Stimulated activated naive B cell treated with anti-CD40 and anti-IgM and Interleukin-4, amounts not matched to agents 10 μg/mL and 1 μg/mL and 100 μg/mL, for 72 hours (primary cell): Measurements from ENCODE around the gene CORT.
"Not testable (repeated sequence)": the region's sequence is repeated elsewhere in the genome, so short reads cannot be mapped to it uniquely, and the experiment has no call there.

Experiments
- ATAC-seq, 2 donors: fragments of 150-1000 bp; cut with Tn5 transposase; replicated peaks; 2 replicates each; pipeline ENCODE4 v1.10.0; 2021; ENCODE audit warnings: moderate library complexity in 1 of 2
- DNase-seq: peaks from one replicate; pipeline ENCODE4 v3.0.0; 2021
- H3K27ac Mint-ChIP-seq: one replicate; pipeline ENCODE4 v1.8.0; 2022; ENCODE audit warnings: mild to moderate bottlenecking, mixed read lengths
- H3K27me3 Mint-ChIP-seq, 2 donors: one replicate each; pipeline ENCODE4 v1.8.0; 2022; ENCODE audit warnings: mixed read lengths in 2 of 2
- H3K36me3 Mint-ChIP-seq, 2 donors: one replicate each; pipeline ENCODE4 v1.8.0; 2022; ENCODE audit warnings: mixed read lengths in 2 of 2, mild to moderate bottlenecking in 1 of 2
- H3K4me1 Mint-ChIP-seq, 2 donors: one replicate each; pipeline ENCODE4 v1.8.0; 2022; ENCODE audit warnings: mixed read lengths in 2 of 2, mild to moderate bottlenecking in 1 of 2
- H3K4me3 Mint-ChIP-seq, 2 donors: one replicate each; pipeline ENCODE4 v1.8.0; 2022; ENCODE audit warnings: mild to moderate bottlenecking in 2 of 2, mixed read lengths in 2 of 2, moderate library complexity in 1 of 2
- H3K9me3 Mint-ChIP-seq, 2 donors: one replicate each; pipeline ENCODE4 v1.8.0; 2022; ENCODE audit warnings: mixed read lengths in 2 of 2, mild to moderate bottlenecking in 1 of 2

CORT gene

GRCh38 chr1:10449751-10450150 is at the start of gene CORT:
Gene CORT, plus strand, starts transcription at chr1:10450031. Its CDS starts 193 bp downstream, at chr1:10450224.
- no peak for ATAC-seq
- H3K9me3 Mint-ChIP-seq, result no peaks in the 10 kb centered on the region
- H3K27me3 Mint-ChIP-seq, result no peaks in the 10 kb centered on the region
- H3K36me3 Mint-ChIP-seq, result peaks cover 5 to 6% of the 10 kb centered on the region in 2 donors
- no peak within 1 kb of the TSS for H3K4me3 Mint-ChIP-seq
- H3K4me1 Mint-ChIP-seq, result no peaks in the 10 kb centered on the region
- DNase-seq, result no peak
- no peak within 1 kb of the TSS for H3K27ac Mint-ChIP-seq

DNA sequence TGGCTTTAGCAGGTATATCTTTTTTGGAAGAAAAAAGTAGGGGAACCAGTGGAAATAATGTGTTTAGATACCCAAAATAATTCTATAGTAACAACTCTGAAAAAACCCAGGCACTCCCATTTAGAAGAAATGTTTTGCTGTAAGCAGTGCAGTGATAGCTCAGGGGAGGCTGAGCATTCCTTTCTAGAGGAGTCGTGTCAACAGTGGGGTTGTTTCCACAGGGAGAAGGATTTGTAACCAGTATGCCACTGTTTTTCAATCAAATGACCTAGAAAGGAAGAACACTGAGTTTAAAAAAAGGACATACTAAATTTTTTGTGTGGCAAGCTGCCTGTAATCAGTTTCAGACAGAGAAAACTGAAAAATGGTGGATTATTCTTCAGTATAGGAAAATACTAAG is 48.5 kb upstream of the CORT start:
- DNase-seq, result no peak
- Mint-ChIP-seq H3K4me3 (no peak overlapping the region), H3K9me3 (no peaks in the 10 kb centered on the region), H3K36me3 (peaks cover 18 to 38% of the 10 kb centered on the region in 2 donors), H3K27me3 (no peaks in the 10 kb centered on the region), H3K27ac (no peak overlapping the region), H3K4me1 (peaks cover 7 to 30% of the 10 kb centered on the region in 2 donors)
- no peak for ATAC-seq

DNA sequence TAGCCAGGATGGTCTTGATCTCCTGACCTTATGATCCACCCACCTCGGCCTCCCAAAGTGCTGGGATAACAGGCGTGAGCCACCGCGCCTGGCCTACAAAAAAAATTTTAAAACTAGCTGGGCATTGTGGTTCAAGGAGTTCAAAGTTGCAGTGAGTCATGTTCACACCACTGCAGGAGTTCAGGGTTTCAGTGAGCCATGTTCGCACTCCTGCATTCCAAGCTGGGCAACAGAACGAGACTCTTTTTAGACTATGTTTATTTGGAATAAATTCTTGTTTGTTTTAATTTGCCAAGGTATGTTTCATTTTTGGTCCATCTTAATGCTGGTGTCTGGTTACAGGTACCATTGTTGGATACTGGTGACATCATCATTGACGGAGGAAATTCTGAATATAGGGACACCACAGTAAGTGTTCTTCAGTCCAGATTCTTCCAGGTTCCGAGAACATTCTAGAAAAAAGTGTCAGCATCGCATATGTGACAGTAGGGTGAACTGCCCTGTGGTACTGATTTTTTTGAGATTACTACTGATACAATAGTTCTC is 47.0 kb upstream of the CORT start:
- Mint-ChIP-seq H3K27me3 (no peaks in the 10 kb centered on the region), H3K36me3 (peaks cover 27 to 48% of the 10 kb centered on the region in 2 donors), H3K4me3 (no peak overlapping the region), H3K4me1 (peaks cover 7 to 28% of the 10 kb centered on the region in 2 donors), H3K27ac (no peak overlapping the region), H3K9me3 (no peaks in the 10 kb centered on the region)
- DNase-seq (no peak), ATAC-seq (no peak)

GRCh38 chr1:10407201-10407600 is 42.6 kb upstream of the CORT start:
- Mint-ChIP-seq H3K4me3 (no peak overlapping the region), H3K36me3 (peaks cover 36 to 57% of the 10 kb centered on the region in 2 donors), H3K27ac (no peak overlapping the region), H3K27me3 (no peaks in the 10 kb centered on the region), H3K9me3 (no peaks in the 10 kb centered on the region), H3K4me1 (no peaks in the 10 kb centered on the region)
- DNase-seq (no peak), ATAC-seq (no peak)

GRCh38 chr1:10415211-10415930 is 34.5 kb upstream of the CORT start:
- Mint-ChIP-seq H3K36me3 (peaks cover 62 to 82% of the 10 kb centered on the region in 2 donors), H3K9me3 (no peaks in the 10 kb centered on the region), H3K27me3 (no peaks in the 10 kb centered on the region), H3K4me1 (peaks cover 5 to 20% of the 10 kb centered on the region in 2 donors), H3K4me3 (peak overlapping the region in 1 of 2 donors; percentile 25), H3K27ac (peak overlapping the region; percentile 92)
- ATAC-seq (peak; percentile 67 to 69), DNase-seq (no peak)

DNA sequence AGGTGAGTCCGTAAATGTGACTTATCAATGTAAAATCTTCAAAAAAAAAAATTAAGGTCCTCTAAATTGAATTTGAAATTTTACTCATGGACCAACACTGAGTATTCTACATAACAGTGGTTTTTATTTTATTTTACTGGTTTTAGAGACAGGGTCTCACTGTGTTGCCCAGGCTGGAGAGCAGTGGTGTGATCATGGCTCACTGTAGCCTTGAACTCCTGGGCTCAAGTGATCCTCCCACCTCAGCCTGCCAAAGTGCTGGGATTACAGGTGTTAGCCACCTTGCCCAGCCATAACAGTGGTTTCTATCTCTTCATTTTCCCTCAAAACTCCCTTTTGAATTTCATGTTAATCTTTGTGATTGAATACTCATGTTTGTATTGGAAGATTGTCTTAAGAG is 33.9 kb upstream of the CORT start:
- H3K4me3 Mint-ChIP-seq, ATAC-seq, H3K9me3 Mint-ChIP-seq, DNase-seq, H3K27ac Mint-ChIP-seq, H3K27me3 Mint-ChIP-seq: not testable (repeated sequence)
- Mint-ChIP-seq H3K36me3 (peaks cover 65 to 84% of the 10 kb centered on the region in 2 donors), H3K4me1 (peaks cover 5 to 20% of the 10 kb centered on the region in 2 donors)

DNA sequence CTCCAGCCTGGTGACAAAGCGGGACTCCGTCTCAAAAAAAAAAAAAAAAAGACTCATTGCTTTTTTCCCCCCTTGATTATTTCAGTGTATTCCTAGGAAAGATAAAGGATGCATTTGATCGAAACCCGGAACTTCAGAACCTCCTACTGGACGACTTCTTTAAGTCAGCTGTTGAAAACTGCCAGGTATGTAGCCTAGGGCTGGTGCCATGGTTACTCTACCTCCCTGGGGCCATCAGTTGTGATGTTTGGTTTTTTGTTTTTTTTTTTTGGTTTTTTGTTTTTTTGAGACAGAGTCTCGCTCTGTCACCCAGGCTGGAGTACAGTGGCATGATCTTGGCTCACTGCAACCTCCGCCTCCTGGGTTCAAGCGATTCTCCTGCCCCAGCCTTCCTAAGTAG is 31.1 kb upstream of the CORT start:
- ATAC-seq, H3K9me3 Mint-ChIP-seq, H3K27me3 Mint-ChIP-seq, H3K4me3 Mint-ChIP-seq, H3K27ac Mint-ChIP-seq, DNase-seq: not testable (repeated sequence)
- peaks cover 5 to 15% of the 10 kb centered on the region in 2 donors for H3K4me1 Mint-ChIP-seq
- H3K36me3 Mint-ChIP-seq, result peaks cover 50 to 63% of the 10 kb centered on the region in 2 donors

DNA sequence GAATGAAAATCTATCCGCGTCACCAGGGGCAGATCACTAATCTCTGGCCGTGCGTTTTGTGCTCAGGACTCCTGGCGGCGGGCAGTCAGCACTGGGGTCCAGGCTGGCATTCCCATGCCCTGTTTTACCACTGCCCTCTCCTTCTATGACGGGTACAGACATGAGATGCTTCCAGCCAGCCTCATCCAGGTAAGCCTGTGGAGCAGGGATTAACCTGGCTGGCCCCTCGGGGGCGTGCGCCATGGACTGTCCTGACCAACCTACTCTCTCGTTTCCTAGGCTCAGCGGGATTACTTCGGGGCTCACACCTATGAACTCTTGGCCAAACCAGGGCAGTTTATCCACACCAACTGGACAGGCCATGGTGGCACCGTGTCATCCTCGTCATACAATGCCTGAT is 30.5 kb upstream of the CORT start:
- H3K4me3 Mint-ChIP-seq, result no peak overlapping the region
- H3K27me3 Mint-ChIP-seq, result no peaks in the 10 kb centered on the region
- peak overlapping the region; percentile 51 for H3K27ac Mint-ChIP-seq
- peaks cover 5 to 12% of the 10 kb centered on the region in 2 donors for H3K4me1 Mint-ChIP-seq
- ATAC-seq, result no peak
- peaks cover 48 to 58% of the 10 kb centered on the region in 2 donors for H3K36me3 Mint-ChIP-seq
- DNase-seq, result no peak
- H3K9me3 Mint-ChIP-seq, result no peaks in the 10 kb centered on the region

- H3K36me3 Mint-ChIP-seq, result peaks cover 32 to 39% of the 10 kb centered on the region in 2 donors
- H3K27me3 Mint-ChIP-seq, result no peaks in the 10 kb centered on the region
- no peaks in the 10 kb centered on the region for H3K4me1 Mint-ChIP-seq
- H3K27ac Mint-ChIP-seq, result peak overlapping the region; percentile 5
- no peak for DNase-seq
- ATAC-seq, result no peak
- no peaks in the 10 kb centered on the region for H3K9me3 Mint-ChIP-seq
- H3K4me3 Mint-ChIP-seq, result no peak overlapping the region
Observed at GRCh38 chr1:10421637-10422036, 28.2 kb upstream of the CORT start.

GRCh38 chr1:10424034-10424433 is 25.8 kb upstream of the CORT start:
- Mint-ChIP-seq H3K27me3 (no peaks in the 10 kb centered on the region), H3K27ac (no peak overlapping the region)

DNA sequence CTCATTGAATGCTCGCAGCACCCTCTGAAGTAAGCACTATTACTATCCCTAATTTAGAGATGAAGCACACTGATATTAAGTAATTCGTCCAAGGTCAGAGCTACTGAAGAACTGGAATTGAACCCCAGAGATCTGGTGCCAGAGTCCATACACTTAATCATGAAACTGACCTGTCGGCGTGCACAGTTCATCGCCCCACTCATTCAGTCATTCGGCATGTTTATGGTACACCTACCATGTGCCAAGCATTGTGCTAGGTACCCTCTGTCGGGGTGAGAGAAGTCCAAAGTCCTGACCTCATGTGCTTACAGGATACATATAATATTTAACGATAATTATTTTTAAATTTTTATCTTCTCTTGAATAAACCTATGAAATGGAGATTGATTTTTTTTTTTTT is 25.2 kb upstream of the CORT start:
- DNase-seq (no peak), ATAC-seq (no peak)
- Mint-ChIP-seq H3K9me3 (no peaks in the 10 kb centered on the region), H3K4me1 (peaks cover 2 to 8% of the 10 kb centered on the region in 2 donors), H3K36me3 (peaks cover 13 to 14% of the 10 kb centered on the region in 2 donors), H3K4me3 (no peak overlapping the region), H3K27ac (no peak overlapping the region), H3K27me3 (no peaks in the 10 kb centered on the region)

More at GRCh38 chr1:10424034-10424433, 25.8 kb upstream of the CORT start:
- ATAC-seq (no peak), DNase-seq (no peak)
- no peak overlapping the region for H3K4me3 Mint-ChIP-seq
- H3K36me3 Mint-ChIP-seq, result peaks cover 18 to 19% of the 10 kb centered on the region in 2 donors
- H3K4me1 Mint-ChIP-seq, result peaks cover 2 to 6% of the 10 kb centered on the region in 2 donors
- H3K9me3 Mint-ChIP-seq, result no peaks in the 10 kb centered on the region

DNA sequence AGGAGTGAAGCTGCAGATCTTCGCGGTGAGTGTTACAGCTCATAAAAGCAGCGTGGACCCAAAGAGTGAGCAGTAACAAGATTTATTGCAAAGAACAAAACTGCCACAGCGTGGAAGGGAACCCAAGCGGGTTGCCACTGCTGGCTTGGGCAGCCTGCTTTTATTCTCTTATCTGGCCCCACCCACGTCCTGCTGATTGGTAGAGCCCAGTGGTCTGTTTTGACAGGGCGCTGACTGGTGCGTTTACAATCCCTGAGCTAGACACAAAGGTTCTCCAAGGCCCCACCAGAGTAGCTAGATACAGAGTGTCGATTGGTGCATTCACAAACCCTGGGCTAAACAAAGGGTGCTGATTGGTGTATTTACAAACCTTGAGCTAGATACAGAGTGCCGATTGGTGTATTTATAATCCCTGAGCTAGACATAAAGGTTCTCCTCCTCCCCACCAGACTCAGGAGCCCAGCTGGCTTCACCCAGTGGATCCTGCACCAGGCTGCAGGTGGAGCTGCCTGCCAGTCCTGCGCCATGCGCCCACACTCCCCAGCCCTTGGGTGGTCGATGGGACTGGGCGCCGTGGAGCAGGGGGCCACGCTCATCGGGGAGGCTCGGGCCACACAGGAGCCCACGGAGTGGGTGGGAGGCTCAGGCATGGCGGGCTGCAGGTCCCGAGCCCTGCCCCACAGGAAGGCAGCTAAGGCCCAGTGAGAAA is 23.9 kb upstream of the CORT start:
- not testable (repeated sequence) for DNase-seq, H3K4me3 Mint-ChIP-seq, H3K36me3 Mint-ChIP-seq, H3K27me3 Mint-ChIP-seq, ATAC-seq, H3K9me3 Mint-ChIP-seq, H3K27ac Mint-ChIP-seq
- peaks cover 6 to 17% of the 10 kb centered on the region in 2 donors for H3K4me1 Mint-ChIP-seq

GRCh38 chr1:10426535-10426848 is 23.3 kb upstream of the CORT start:
- not testable (repeated sequence) for H3K9me3 Mint-ChIP-seq, H3K27ac Mint-ChIP-seq, H3K27me3 Mint-ChIP-seq, H3K36me3 Mint-ChIP-seq, ATAC-seq, H3K4me3 Mint-ChIP-seq, DNase-seq
- H3K4me1 Mint-ChIP-seq, result peaks cover 11 to 22% of the 10 kb centered on the region in 2 donors

- no peaks in the 10 kb centered on the region for H3K27me3 Mint-ChIP-seq
- peaks cover 22 to 37% of the 10 kb centered on the region in 2 donors for H3K4me1 Mint-ChIP-seq
- H3K4me3 Mint-ChIP-seq, result no peak overlapping the region
- no peak for DNase-seq
- no peak for ATAC-seq
- no peaks in the 10 kb centered on the region for H3K9me3 Mint-ChIP-seq
- H3K36me3 Mint-ChIP-seq, result peaks cover 0 to 1% of the 10 kb centered on the region in 2 donors
- peak overlapping the region; percentile 42 for H3K27ac Mint-ChIP-seq
Observed at GRCh38 chr1:10428984-10429383, 20.8 kb upstream of the CORT start.

DNA sequence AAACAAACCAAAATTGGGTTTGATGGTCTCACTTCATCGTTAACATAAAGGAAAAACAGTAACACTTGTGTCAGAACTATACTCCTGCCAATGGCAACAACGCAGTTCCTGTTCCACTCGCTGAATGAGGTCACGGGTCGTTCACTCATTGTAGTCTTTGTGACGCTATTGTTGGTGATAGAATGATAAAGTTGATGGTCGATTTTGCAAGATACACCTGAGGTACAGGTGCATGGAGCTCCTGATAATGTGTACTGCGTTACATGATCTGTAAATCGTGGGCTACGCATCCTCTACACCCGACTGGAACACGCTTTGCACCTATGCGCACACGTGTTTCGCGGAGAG is 20.0 kb upstream of the CORT start:
- H3K9me3 Mint-ChIP-seq, result no peaks in the 10 kb centered on the region
- peak; percentile 4 to 9 for ATAC-seq
- peak overlapping the region; percentile 95 to 98 for H3K4me3 Mint-ChIP-seq
- H3K27ac Mint-ChIP-seq, result peak overlapping the region; percentile 99
- H3K36me3 Mint-ChIP-seq, result peaks cover 3 to 5% of the 10 kb centered on the region in 2 donors
- no peak for DNase-seq
- H3K27me3 Mint-ChIP-seq, result no peaks in the 10 kb centered on the region
- H3K4me1 Mint-ChIP-seq, result peaks cover 23 to 40% of the 10 kb centered on the region in 2 donors
